Skin epidermis (tissue), 12 donors: ENCODE measurements around the gene RNF26.

Source experiments
- H3K27ac ChIP-seq, 21 experiments: fragments of 200-600 bp; sonication (generic) in 11 of 21; one replicate each; pipeline ENCODE4 v1.5.0; 2020; ENCODE audit warnings: mild to moderate bottlenecking in 3 of 21, inconsistent platforms in 2 of 21, moderate library complexity in 2 of 21
- H3K4me3 ChIP-seq, 7 experiments: fragments of 200-600 bp; sonication (generic) in 2 of 7; one replicate each; pipeline ENCODE4 v1.5.0; 2020; ENCODE audit warnings: inconsistent platforms in 2 of 7, mild to moderate bottlenecking in 2 of 7, moderate library complexity in 1 of 7

Gene RNF26

DNA sequence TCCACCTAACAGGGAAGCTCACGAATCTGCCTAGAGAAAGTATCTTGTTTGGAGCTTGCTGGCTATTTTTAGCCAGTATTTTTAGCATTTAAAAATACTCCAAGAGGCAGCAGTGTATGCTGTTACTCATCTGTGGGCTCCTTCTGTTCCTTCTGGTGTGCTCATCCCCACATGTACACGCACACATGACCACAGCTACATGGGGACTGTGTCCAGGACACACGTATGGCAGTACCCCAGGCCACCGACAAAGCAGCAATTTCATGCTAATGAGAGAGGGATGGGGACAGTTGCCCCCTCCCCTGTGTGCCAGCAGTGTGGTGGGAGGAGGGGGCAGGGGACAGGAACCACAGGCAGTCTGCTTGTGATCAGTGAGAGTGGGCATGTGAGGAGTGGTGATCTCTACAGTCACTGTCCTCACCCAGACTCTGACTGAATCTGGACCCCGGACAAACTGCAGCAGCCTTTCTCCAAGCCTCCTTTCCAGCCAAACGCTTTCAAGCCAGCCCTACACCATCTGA is 30.8 kb downstream of the RNF26 start:
- Histone ChIP-seq H3K4me3 (no peak overlapping the region), H3K27ac (no peak overlapping the region)

DNA sequence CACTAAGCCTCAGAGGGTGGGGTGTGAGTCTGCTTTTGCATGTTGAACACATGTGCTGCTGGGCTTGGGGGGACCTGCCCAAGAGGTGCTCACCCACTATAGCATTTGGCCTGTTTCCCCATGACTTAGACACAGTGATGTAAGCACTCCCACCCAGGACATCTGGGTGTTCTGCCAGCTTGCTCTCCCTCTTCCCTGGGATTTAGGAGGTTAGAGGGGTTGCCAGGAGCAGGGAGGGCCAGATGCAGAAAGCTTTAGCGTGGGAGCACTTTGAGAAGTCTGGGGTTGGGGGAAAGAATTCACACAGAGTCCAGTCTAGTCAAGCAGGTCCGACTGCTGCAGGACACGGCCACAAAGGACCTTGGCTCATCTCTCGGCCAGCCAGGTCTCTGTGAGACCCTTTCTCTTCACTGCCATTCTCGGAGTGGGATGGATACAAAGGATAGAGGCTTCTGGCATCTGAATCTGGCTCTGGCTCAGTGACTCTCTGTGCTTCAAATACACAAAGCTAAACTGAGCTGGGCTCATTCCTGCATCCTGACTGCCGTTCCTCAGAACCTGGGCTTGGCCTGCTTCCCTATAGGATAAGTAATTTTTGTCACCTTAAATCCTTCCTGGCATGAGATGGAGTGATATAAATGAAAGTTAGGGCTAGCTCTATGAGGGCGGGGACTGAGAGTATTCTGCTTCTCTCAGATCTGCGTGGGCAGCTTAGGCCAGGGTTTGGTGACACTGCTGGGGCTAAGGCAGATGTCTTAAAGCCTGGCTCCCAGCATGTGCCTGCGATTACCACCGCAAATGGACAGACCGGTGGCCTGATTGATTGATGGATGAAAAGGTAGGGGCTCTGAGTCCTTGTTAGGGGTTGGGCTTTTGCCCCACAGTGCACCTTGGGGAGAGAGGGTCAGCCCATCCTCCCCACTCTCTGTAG is 32.6 kb downstream of the RNF26 start:
- H3K27ac ChIP-seq = no peak overlapping the region

GRCh38 chr11:119367661-119368120 is 33.4 kb downstream of the RNF26 start:
- Histone ChIP-seq H3K4me3 (no peak overlapping the region), H3K27ac (no peak overlapping the region)

More for the DNA sequence above, 32.6 kb downstream of the RNF26 start:
- no peak overlapping the region for H3K4me3 ChIP-seq

GRCh38 chr11:119368121-119369034 is 34.1 kb downstream of the RNF26 start:
- Histone ChIP-seq H3K27ac (peak overlapping the region in 5 of 21 experiments; percentile 11 to 47 (median 23)), H3K4me3 (no peak overlapping the region)

- no peak overlapping the region for H3K4me3 ChIP-seq
- peak overlapping the region in 2 of 21 experiments; percentile 11 to 32 for H3K27ac ChIP-seq
Observed at GRCh38 chr11:119369132-119369925, 35.0 kb downstream of the RNF26 start.

DNA sequence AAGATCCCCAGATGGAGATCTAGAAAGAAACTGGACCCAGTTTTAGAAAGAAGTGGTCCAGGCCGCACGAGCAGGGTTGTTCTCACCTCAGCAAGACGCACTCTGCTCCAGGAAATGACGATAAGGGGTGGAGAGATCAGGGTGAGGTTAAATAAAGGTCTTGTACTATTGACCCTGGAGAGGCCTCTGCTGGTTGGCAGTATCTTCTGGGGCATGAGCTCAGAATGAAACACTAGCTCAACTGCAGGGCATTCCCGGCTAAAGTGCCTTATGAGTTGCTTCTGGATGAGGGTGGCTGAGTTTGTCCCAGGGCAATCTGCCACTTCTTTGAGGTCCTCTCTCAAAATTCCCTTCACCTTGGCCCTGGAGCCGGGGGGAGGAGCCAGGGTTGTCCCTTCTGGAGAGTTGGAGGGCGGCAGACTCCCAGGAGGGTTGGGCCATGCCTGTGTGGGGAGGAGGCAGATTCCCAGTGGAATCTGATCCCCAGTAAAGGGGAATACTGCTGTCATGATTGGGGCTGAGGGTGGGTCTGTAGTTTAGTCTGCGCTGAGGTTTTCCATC is 36.2 kb downstream of the RNF26 start:
- Histone ChIP-seq H3K27ac (peak overlapping the region in 1 of 21 experiments; percentile 24), H3K4me3 (no peak overlapping the region)

GRCh38 chr11:119371067-119371601 is 36.8 kb downstream of the RNF26 start:
- Histone ChIP-seq H3K4me3 (no peak overlapping the region), H3K27ac (peak overlapping the region in 1 of 21 experiments; percentile 24)

DNA sequence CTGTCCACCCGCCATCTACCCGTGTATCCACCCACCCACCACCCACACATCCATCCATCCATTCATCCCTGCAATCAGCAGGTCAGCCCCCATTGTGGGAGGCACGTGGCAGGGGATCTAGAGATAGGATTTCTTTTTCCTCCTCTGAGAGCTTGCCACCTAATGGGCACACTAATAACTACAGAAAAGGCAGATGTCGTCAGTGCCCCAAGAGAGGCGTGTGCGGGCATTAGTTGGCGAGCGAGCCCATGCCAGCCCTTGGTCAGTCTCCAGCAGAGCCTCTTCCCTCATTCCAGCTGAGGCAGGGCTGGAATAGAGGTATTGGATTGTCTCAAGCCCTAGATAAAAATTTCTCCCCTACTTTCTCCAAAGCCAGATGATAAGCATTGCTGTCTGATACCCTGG is 37.5 kb downstream of the RNF26 start:
- Histone ChIP-seq H3K27ac (no peak overlapping the region), H3K4me3 (no peak overlapping the region)

- Histone ChIP-seq H3K4me3 (no peak overlapping the region), H3K27ac (no peak overlapping the region)
Observed at GRCh38 chr11:119372260-119373058, 38.1 kb downstream of the RNF26 start.

GRCh38 chr11:119373059-119373920 is 39.0 kb downstream of the RNF26 start:
- H3K4me3 ChIP-seq = no peak overlapping the region
- H3K27ac ChIP-seq = no peak overlapping the region

DNA sequence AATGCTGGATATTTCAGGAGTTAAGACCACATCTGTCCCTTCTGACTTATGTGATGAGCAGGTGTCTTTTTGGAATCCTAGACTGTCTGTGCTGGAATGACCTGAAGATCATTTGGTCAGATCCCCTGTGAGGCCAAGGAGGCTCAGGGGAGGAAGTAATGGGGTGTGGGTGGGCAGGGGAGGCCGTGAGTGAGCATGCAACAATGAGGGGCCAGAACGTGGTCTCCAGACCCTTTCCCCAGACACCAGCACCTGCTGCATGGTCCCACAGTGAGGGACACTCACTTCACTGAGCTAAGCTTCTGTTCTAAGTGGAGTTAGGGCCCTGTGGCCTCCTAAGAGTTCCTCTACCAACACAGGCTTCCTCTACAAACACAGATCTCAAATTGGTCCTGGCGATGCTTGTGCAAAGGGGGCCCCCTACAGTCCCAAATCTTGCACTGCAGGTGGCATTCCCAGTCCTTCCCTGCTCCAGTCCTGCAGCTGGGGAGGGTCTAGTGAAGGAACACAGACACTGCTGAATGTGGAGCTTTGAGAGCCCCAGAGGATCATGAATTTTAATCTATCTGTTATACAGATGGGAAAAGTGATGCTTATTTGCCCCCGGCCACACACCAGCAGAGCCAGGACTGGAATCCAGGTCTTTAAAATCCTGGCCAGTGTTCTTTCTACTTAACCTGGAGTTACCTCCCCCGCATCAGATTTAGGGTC is 39.7 kb downstream of the RNF26 start:
- no peak overlapping the region for H3K27ac ChIP-seq
- no peak overlapping the region for H3K4me3 ChIP-seq

DNA sequence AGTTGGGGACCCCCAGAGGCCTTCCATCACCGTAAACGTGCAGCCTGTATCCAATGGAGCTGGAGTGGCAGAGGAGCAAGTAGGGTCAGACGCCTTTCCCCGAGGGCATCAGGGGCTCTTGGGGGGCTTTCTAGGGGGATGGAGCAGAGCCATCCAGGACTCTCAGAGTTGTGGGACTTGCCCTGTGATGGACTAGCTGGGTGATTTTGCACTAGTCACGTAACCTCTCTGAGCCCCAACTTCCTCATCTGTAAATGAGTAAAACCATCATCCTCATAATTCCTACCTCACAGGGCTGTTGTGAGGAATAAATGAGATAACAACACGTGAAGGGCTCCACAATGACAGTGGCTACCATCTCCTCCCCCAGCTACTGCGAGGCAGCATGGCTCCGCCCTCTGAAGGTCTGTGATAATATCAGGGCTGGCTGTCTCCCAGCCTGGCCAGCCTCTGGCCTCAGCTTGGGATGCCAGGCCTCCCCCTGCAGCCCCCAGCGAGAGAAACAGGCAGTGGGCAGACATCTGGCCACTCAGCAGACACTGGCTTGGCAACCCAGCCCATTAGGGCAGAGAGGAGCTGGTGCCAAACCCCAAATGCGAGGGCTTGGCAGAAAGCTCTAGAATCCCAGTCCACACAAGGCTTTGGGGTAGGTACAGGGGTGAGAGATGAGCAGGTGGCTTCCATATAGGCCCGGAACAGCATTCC is 40.5 kb downstream of the RNF26 start:
- Histone ChIP-seq H3K27ac (peak overlapping the region in 4 of 21 experiments; percentile 8 to 47 (median 28)), H3K4me3 (no peak overlapping the region)

DNA sequence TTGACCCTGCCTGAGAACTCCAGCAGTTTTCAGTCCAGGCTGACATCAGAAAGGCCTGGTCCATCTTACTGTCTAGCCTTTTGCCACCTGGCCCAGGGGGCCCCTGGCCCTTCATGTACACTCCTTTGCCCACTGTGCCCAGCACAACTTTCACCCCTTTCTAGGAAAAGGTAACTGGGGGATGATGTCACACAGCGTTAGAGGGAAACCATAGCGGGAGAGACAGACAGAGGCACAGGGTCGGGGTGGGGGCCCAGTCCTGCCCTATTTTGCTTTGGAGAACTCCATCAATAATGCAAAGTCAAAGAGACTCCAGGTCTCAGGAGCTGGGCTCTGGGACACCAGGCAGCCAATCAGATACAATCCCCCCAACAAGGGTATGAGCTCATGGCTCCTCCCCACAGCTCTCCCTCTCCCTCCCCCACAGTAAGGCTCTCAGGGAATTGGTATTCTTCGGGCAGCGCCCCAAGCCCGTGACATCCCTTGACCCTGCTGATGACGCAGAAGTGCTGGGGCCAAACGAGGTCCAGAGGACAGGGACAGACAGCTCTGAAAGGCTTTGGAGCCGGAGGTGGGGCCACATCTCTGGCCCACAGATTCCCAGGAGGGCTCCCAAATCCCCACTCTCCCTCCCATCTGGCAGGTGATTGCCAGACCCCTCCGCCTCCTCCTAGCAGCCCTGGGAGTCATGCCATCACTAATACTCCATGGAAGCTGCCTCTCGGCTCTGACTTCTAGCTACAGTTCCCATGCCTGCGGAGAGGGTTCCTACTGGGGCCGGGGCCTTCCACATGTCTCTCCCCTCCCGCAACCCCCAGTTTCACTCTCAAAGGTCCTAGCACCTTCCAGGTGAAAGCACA is 41.2 kb downstream of the RNF26 start:
- H3K4me3 ChIP-seq = no peak overlapping the region

GRCh38 chr11:119376197-119376847 is 42.0 kb downstream of the RNF26 start:
- H3K27ac ChIP-seq = peak overlapping the region in 8 of 21 experiments; percentile 1 to 66 (median 44)
- H3K4me3 ChIP-seq = no peak overlapping the region

More for the DNA sequence above, 41.2 kb downstream of the RNF26 start:
- H3K27ac ChIP-seq = peak overlapping the region in 8 of 21 experiments; percentile 13 to 66 (median 46)
